Breast epithelium (tissue), 3 donors: ENCODE results near the gene ASAP2.

Experiments
- CTCF ChIP-seq, 3 donors: fragments of 450-650 bp; IDR thresholded peaks; one replicate each; pipeline ENCODE4 v1.5.1; 2016 to 2017; ENCODE audit warnings: antibody characterized with exemption in 3 of 3, mild to moderate bottlenecking in 3 of 3, moderate library complexity in 3 of 3
- POLR2AphosphoS5 ChIP-seq, 3 donors: sonication (generic); formaldehyde crosslinking; IDR thresholded peaks; one replicate each; pipeline ENCODE4 v1.6.1; 2017; ENCODE audit warnings: antibody characterized with exemption in 3 of 3

GRCh38 chr2:9201185-9201891, 5.3 kb upstream of the ASAP2 start:
- no peak for TF ChIP-seq CTCF (IDR thresholded peaks at IDR 0.05)
- TF ChIP-seq POLR2AphosphoS5 (IDR thresholded peaks at IDR 0.05), result no peak
